GM19099 (cell line): ENCODE measurements around the gene HOXD10.

Experiments
- POLR2A ChIP-seq: IDR thresholded peaks from 3 replicates; pipeline ENCODE4 v1.6.1; 2011; ENCODE audit warnings: low read depth; ENCODE audit not compliant: insufficient read length; ENCODE audit errors: extremely low read depth

HOXD10 gene

DNA sequence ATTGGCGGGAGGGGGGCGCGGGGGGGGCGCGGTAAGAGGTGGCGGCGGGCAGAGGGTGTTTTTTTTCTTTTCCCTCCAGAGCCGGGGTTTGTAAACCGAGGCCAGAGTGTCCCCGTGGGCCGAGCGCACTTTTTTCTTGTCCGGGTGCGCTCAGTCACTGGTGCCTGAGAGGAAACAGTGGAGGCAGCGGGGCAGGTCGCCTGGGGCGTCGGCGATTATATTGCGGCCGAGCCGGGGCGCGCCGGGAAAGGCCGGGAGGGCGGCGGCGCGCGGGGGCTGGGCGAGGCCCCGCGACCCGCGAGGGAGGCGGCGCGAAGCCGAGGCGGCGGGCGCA lies 13.2 kb downstream of the HOXD10 start:
- TF ChIP-seq POLR2A = no peak

- TF ChIP-seq POLR2A = no peak
Measured at GRCh38 chr2:176130147-176130956, 13.8 kb downstream of the HOXD10 start.

DNA sequence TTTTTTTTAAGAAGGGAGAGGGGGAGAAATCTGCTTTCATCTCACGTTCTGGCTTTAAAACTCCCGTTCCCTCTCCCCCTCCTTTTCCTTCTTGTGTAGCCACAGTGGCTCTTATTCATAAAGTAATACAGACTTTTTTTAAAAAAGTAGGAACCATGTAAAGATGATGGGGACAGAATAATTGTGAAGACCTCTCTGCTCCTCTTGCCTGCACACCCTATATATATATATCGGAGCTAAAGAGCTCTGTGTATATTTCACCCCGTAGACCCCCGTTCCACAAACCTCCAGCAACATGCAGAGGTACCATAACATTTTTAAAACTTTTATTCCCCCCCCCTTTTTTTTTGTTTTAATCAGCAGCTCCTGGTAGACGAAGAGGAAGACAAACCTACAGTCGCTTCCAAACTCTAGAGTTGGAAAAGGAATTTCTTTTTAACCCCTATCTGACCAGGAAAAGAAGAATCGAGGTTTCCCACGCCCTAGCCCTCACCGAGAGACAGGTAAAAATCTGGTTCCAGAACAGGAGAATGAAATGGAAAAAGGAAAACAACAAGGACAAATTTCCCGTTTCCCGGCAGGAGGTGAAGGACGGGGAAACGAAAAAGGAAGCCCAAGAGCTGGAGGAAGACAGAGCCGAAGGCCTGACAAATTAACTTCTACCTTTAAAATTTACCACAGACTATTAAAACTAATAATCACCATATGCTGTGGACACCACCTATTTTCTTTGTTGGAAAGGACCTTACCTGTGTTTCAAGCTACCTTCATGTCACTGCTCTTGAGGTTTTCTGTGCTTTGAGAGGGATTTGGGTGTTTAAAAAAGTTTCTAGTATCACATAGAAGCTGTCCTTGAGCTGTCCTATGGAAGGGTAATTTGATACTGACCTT lies 14.6 kb downstream of the HOXD10 start:
- no peak for TF ChIP-seq POLR2A

GRCh38 chr2:176131848-176132158 lies 15.2 kb downstream of the HOXD10 start:
- no peak for TF ChIP-seq POLR2A

DNA sequence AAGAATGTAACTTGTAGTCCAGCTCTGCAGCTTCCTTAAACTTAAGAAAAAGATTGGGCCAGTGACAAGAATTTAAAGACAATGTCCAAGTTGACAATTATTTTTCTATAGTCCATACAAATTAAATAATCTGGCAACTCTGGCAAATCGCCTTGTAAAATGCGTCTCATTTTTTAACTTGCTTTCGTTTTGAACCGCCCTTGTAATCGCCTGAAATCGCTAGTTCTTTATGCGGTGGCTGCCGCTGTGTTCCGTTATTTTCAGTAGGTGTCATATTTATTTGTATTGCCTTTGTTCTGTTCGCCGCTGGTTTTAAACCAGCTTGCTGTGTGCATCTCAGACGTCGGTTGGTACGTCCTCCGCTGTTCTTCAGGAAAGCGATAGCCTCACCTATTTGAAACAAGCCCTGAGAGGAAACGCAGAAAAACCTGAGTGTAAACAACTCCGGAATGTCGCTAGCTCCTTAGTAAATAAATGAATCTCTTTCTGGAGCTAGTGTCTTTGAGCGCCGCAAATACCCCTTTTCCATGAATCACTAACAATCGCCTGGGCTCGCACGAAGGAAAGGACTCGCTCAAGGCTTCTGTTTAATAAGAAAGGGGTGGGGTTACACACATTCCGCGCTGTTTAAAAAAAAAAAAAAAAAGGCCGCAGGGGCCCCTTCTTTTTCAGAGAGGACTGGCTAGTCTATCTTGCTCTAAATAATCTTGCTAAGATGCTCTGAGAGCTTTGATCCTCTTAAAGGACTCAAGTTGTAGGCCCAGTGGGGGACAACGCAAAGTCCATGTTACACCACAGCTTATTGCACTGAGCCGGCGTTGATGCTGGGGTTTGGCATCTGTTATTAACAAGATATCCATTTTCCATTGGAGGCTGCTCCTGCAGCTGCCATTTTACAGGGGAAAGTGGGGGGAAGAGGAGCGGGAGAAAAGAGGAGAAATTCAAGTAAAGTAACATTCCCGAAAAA lies 15.9 kb downstream of the HOXD10 start:
- no peak for TF ChIP-seq POLR2A

DNA sequence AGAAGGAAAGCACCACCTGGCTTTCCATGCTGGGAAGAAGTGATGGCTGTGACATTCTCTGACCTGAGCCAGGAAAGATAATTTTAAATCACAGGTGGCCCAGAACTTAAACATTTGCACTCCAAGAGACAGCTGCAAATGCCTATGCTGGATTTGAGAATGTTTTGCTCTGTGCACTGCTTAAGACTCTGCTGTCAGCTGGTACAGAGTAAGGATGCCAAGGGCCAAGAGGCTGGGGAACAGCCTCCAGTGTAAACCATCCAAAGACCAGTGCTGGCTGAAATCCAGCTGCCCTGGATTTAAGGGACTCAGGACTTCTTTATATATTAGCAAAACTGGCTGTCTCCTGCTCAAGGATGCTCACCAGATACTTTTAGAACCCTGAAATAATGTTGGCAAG lies 16.8 kb downstream of the HOXD10 start:
- TF ChIP-seq POLR2A = no peak

DNA sequence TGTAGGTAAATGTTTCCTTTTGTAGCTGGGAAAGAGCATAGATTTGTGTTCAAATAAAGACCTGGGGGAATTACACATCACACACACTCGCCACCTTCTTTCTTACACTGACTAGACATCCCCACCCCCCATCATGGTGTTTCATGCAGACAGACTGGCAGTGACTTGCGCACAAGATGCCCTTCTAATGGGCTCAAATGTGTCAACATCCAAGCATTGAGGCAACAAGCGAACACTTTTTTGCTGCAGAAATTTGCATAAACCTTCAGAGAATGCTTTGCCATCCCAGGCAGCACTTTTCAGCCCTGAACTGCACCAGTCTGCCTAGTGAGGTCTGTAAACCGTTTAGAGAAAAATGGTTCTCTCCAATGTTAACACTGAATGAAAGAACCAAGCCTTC lies 17.5 kb downstream of the HOXD10 start:
- TF ChIP-seq POLR2A = no peak

GRCh38 chr2:176135035-176135440 lies 18.5 kb downstream of the HOXD10 start:
- TF ChIP-seq POLR2A = no peak

DNA sequence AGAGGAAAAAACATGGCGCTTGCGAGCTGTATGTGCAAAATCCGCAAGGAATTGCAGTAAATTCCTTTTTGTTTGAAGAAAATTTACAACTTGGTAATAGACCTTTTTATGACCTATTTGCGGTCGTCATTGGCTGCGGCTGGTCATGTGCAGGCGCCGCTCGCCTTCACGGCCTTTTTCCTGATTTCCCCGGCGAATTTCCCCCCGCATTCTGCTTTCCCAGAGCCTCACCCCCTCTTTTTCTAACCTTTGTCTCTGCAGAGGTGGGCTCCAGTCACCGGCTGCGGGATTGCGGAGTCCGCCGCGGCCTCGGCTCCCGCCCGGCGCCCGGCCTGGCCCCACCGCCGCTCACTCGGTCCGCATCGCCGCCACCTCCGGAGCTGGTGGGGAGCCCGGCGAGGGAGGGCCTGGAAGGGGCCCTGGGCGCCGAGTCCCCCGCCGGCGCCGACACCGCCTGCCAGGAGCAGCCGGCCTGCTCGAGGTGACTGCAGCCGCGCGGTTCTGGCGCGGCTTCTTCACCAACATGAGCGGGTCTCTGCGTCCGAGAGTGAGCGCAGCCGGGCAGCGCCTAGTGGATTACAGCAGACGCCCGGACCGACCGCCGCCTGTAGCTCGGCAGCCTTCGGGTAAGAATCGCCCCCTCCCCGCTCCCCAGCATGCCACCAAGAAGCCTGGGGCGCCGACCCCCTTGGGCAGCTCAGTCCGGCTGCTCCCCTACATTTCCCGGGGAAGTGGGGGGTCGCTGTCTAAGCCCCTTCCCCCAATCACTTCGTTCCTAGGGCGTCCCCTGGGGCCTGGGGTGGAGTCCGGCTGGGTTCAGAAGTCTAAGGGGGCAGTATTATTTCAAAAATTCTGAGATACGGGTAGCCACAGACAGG lies 20.0 kb downstream of the HOXD10 start:
- TF ChIP-seq POLR2A = no peak

DNA sequence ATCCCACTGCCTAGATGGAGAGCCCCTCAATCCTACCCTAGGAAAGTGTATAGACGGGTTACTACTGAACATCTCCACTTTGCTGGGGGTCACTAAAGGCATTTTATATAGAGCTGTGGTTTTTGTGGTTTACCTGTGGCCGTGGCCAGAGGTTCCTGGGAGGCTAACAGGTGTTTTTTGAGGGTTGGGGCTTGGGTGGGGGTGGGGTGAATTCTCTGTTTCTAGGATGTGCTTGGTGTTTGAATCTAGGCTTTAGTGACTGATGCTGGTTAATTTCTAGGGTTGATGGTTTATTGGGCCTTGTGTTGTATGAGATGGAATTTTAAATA lies 20.6 kb downstream of the HOXD10 start:
- TF ChIP-seq POLR2A = no peak

- TF ChIP-seq POLR2A = no peak
Measured at GRCh38 chr2:176137906-176138305, 21.3 kb downstream of the HOXD10 start.

DNA sequence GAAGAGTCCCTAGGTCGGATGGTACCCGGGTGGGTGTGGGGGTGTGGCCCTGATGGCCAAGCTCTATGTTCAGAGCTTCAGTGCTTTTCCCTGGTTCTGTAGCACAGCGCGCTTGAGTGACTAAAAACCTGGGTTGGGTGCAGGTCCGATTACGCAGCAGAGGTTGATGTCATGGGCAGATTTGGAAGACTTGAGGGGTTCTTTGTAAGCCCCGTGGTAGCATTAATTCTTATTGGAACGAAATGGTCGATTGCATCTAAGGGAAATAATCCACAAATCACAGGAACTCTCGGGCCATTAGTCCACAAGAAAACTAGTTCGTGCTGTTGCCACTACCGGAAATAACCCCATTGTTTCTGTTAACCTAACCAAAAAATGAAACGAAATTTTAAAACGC lies 21.9 kb downstream of the HOXD10 start:
- no peak for TF ChIP-seq POLR2A

GRCh38 chr2:176138923-176139660 lies 22.5 kb downstream of the HOXD10 start:
- no peak for TF ChIP-seq POLR2A
